Measurements from ENCODE around the gene NLRP7.

The NLRP7 gene

GRCh38 chr19:54881884-54882283 is 65.4 kb downstream of the NLRP7 start:
- H3K4me3 ChIP-seq (ENCODE audit: control insufficient read depth, low read depth, low read length) = no peak overlapping the region
- DNase-seq (ENCODE audit: low read depth) = no peak
- TF ChIP-seq, protein P1, sequence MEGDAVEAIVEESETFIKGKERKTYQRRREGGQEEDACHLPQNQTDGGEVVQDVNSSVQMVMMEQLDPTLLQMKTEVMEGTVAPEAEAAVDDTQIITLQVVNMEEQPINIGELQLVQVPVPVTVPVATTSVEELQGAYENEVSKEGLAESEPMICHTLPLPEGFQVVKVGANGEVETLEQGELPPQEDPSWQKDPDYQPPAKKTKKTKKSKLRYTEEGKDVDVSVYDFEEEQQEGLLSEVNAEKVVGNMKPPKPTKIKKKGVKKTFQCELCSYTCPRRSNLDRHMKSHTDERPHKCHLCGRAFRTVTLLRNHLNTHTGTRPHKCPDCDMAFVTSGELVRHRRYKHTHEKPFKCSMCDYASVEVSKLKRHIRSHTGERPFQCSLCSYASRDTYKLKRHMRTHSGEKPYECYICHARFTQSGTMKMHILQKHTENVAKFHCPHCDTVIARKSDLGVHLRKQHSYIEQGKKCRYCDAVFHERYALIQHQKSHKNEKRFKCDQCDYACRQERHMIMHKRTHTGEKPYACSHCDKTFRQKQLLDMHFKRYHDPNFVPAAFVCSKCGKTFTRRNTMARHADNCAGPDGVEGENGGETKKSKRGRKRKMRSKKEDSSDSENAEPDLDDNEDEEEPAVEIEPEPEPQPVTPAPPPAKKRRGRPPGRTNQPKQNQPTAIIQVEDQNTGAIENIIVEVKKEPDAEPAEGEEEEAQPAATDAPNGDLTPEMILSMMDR (conservative IDR thresholded peaks at IDR 0.05; ENCODE audit: control insufficient read depth, insufficient read depth, low read depth, low read length) = no peak

GRCh38 chr19:54877471-54877870 is 69.9 kb downstream of the NLRP7 start:
- TF ChIP-seq, protein P1 (conservative IDR thresholded peaks at IDR 0.05; ENCODE audit: control insufficient read depth, insufficient read depth, low read depth, low read length) = no peak
- H3K4me3 ChIP-seq (ENCODE audit: control insufficient read depth, low read depth, low read length) = no peak overlapping the region
- no peak for DNase-seq (ENCODE audit: low read depth)

DNA sequence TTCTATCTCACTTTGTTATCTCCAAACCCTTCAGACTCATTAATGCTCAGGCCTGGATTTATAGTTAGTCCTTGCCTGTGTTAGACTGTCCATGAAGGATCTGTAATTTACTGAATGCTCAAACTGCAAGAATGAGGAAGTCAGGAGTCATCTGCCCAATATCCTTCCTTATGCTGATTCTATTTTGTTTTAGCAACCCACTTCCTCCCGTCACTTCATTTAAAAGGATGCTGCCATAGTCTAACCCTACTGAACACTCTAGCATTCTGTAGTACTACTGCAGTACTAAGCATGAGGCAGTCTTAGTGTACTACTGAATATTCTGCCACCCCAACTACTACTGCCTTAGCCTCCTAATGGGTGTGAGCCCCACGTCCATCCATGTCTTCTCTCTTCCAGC is 71.8 kb downstream of the NLRP7 start:
- DNase-seq (ENCODE audit: low read depth) = no peak
- TF ChIP-seq, protein P1 (conservative IDR thresholded peaks at IDR 0.05; ENCODE audit: control insufficient read depth, insufficient read depth, low read depth, low read length) = no peak
- no peak overlapping the region for H3K4me3 ChIP-seq (ENCODE audit: control insufficient read depth, low read depth, low read length)

- no peak within 1 kb of the TSS for H3K4me3 ChIP-seq (ENCODE audit: control insufficient read depth, low read depth, low read length)
- TF ChIP-seq, protein P1 (conservative IDR thresholded peaks at IDR 0.05; ENCODE audit: control insufficient read depth, insufficient read depth, low read depth, low read length) = no peak
- no peak for DNase-seq (ENCODE audit: low read depth)
Observed at GRCh38 chr19:54873990-54874389, 73.3 kb downstream of the NLRP7 start, which contains the start of gene FCAR. FCAR (plus strand) TSS chr19:54874235; CDS start chr19:54874290, 55 bp downstream.

Measured in fibroblast of mammary gland (primary cell).